ENCODE measurements around the gene CA11.
"Not testable (repeated sequence)": the region's sequence is repeated elsewhere in the genome, so short reads cannot be mapped to it uniquely, and the experiment has no call there.

CA11 gene

GRCh38 chr19:48646001-48646721 lies at the start of gene CA11:
Gene CA11, minus strand, starts transcription at chr19:48646187. Its CDS starts 555 bp downstream, at chr19:48645632.
- no peak for DNase-seq

GRCh38 chr19:48693629-48694028 lies 47.6 kb upstream of the CA11 start:
- DNase-seq, result not testable (repeated sequence)

DNA sequence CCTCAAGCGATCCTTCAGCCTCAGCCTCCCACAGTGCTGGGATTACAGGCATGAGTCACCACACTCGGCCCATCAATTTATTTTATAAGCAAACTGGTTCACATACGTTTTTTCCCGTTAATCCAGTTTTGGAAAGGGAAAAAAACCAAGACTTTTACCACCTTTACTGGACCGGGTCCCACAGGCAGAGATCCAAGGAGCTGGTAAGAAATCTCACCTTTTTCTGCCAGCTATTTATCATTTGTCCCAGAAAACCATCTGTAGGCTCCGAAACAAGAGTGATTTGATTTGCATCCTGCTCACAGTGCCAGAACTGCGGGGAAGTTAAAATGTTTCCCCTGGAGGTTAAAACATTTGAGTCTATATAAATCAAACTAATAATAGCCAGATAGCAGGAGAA lies 43.5 kb upstream of the CA11 start:
- no peak for DNase-seq

DNA sequence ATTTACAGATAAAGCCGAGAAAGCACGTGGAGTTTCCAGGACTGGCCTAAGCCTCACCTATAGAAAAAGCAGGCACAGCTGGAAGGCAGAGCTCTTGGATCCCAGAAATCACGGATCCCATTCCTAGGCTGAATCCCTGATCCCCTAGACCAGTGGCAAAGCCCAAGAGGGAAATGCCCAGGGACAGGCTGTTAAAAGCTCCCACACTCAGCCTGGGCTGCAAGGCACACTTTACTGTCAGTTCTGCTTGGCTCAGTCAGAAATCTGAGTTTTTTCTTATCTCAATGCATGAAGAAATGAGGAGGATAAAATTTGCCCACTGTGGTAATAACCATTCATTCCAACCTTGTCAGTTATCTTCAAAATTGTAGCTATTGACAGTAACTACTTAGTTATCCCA lies 41.8 kb upstream of the CA11 start:
- no peak for DNase-seq

DNA sequence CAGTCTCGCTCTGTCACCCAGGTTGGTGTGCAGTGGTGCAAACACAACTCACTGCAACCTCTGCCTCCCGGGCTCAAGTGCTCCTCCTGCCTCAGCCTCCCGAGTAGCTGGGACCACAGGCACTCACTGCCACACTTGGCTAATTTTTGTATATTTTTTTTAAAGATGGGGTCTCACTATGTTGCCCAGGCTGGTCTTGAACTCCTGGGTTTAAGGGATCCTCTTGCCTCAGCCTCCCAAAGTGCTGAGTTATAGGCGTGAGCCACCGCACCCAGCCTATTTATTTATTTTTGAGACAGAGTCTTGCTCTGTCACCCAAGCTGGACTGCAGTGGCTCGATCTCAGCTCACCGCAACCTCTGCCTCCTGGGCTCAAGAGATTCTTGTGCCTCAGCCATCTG lies 40.6 kb upstream of the CA11 start:
- not testable (repeated sequence) for DNase-seq

GRCh38 chr19:48686088-48686487 lies 40.1 kb upstream of the CA11 start:
- no peak for DNase-seq

DNA sequence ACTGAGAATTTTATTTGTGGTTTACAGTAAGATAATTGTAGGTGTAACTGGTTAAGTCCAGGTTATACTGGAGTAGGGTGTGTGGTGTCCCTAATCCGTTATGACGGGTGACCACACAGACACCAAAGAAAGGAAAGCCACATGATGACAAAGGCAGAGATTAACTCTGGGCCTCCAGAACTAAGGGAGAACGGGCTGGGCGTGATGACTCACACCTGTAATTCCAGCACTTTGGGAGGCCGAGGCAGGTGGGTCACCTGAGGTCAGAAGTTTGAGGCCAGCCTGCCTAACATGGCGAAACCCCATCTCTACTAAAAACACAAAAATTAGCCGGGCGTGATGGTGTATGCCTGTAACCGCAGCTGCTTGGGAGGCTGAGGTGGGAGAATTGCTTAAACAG lies 39.6 kb upstream of the CA11 start:
- no peak for DNase-seq

- no peak for DNase-seq
Observed at GRCh38 chr19:48683349-48683748, 37.4 kb upstream of the CA11 start.

DNA sequence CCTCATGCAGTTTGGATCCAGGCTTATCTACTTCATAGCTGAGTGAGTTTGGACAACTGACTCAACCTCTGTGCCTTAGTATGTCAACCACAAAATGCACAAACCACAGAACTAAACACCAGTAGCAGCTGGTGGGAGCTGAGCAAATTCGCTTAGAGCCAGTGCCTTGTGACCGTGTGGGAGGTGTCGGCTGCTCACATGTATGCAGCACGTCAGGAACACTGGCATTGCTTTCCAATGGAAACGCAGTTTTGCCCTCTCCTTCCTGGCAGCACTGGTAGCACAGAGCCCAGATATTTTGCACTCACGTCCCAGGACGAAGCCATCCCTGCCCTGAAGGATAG lies 35.1 kb upstream of the CA11 start:
- DNase-seq, result no peak

- DNase-seq, result no peak
Observed at GRCh38 chr19:48680436-48681126, 34.6 kb upstream of the CA11 start.

DNA sequence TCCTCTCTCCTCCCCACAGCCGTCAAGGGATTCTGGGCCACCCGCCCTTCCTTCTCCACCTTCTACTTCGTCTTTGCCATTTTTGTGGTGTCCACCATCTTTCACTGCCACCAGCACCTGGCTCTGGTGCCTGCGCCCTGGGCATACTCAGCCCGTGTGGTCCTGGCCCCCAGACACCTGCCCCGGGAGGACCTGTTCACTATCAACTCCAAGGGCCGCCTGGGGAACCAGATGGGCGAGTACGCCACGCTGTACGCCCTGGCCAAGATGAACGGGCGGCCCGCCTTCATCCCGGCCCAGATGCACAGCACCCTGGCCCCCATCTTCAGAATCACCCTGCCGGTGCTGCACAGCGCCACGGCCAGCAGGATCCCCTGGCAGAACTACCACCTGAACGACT lies 34.0 kb upstream of the CA11 start:
- not testable (repeated sequence) for DNase-seq

DNA sequence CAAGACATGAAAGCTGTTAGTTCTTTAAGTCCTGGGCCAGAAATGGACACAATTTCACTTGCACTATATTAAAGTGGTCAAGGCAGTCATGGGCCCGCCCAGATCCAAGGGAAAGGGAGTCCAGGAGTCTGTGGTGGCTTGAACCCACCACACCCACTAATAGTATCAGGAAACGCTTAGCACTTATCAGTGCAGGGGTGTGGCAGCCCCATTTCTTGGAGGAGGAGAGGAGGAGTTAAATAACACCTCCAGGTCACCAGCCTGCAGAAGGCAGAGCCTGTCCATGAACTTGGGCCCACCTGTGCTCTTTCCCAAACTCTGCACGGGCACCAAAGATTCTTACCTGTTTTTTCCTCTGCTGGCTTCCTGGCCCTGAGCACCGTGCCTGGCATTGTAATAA lies 32.2 kb upstream of the CA11 start:
- no peak for DNase-seq

DNA sequence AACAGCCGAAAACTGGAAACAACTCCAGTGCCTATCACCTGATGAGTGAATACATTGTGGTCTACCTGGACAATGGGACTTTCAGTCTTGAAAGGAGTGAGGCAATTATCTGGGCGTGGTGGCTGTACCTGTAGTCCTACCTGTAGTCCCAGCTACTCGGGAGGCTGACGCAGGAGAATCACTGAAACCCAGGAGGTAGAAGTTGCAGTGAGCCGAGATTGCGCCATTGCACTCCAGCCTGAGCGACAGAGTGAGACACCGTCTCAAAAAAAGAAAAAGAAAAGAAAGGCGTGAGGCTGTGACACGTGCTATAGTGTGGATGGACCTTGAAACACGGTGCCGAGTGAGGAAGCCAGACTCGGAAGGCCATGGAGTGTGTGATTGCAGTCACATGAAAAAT lies 30.9 kb upstream of the CA11 start:
- DNase-seq, result no peak

- DNase-seq, result no peak
Observed at GRCh38 chr19:48676487-48676886, 30.5 kb upstream of the CA11 start.

- DNase-seq, result no peak
Observed at GRCh38 chr19:48674921-48675824, 29.2 kb upstream of the CA11 start.

DNA sequence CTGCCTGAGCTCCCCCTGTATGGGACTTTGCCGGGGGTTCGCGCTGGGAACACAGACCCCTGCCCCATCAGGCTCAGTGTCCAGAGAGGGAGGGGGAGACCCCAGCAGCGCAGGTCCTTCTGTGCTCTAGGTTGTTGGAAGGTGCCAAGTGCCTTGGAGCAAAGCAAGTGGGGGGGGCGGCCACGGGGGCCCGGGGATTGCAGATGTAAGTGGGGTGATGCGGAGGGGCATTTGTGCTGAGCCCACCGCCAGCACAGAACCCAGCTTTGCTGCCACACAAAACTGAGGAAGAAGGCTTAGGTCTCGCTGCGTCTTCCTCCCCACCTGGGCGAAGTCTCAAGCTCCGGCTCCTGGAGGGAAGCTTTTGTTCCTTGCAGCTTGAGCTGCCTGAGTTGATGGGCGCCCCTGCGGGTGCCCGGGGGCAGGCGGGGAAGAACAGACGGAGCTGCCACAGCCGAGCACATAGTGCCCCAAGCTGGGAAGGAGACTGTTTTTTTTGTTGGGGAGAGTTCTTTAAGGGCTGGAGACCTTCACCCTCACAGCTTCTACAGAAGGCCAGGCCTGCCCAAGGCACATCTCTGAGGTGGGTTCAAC lies 28.3 kb upstream of the CA11 start:
- no peak for DNase-seq

- DNase-seq, result no peak
Observed at GRCh38 chr19:48673436-48674100, 27.6 kb upstream of the CA11 start.

DNA sequence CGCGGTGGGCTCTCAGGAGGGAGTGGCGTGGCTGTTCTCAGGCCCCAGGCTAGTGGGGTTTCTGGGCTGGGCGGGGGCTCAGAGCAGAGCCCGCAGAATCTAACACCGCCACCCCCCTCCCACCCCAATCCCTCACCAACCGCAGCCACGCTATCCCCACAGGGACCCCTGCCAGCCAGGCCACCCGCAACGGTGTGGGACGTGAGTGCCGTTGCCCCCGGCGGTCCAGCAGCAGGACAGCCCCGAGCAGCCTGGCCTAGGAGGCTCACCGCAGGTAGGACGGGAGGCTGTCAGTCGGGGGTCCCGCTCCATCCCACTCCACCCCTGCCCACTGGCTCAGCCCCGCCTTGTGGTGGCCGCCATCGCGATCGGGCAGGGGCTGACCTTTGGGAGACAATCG lies 27.0 kb upstream of the CA11 start, which contains the start of gene NTN5:
NTN5 (minus strand) TSS at position 24 of the 400 bp plus-strand sequence. CDS start 2,031 bp downstream, outside the sequence.
- no peak for DNase-seq

- DNase-seq, result no peak
Observed at GRCh38 chr19:48671446-48671995, 25.5 kb upstream of the CA11 start.

- no peak for DNase-seq
Observed at GRCh38 chr19:48670699-48671445, 24.9 kb upstream of the CA11 start.

DNA sequence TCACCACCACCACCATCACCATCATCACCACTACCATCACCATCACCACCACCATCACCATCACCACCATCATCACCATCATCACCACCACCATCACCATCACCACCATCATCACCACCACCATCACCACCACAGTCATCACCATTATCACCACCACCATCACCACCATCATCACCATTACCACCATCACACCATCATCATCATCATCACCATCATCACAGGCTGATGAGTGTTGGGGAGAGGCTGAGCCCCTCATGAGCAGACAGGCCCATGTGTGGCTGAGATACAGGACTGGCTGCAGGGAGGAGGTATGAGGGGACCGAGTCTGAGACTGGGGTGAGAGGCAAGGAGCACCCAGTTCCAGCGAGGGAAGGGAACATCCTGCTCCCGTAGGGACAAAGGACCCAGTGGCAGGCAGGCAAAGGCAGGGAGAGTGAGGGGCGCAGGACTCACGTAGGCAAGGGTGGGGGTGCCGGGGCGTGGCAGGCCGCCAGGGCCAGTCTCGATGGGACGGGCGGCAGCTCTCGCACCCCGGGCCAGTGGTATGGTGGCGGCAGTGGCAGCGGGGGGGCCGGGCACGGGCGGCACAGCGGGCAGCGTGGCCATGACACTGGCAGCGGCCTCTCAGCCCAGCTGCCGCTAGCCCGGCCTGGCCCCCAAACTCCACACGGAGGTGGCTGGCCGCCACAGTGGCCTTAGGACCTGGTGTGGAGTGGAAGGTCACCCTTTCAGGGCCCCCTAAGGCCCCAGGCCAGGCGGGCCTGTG lies 24.1 kb upstream of the CA11 start:
- no peak for DNase-seq

Data from NCI-H2081 treated with DMSO at 0.1 percent for 48 hours (cell line).